Left forelimb (tissue), 1 donor: ENCODE data around the gene NFAT5.
"Not testable (repeated sequence)": the region's sequence is repeated elsewhere in the genome, so short reads cannot be mapped to it uniquely, and the experiment has no call there.

ENCODE experiments used
- DNase-seq: peaks from one replicate; pipeline ENCODE4 v3.0.0-alpha.2; 2018; ENCODE audit warnings: low spot score

NFAT5 gene

GRCh38 chr16:69595127-69596036 is 29.6 kb downstream of the NFAT5 start:
- no peak for DNase-seq

GRCh38 chr16:69596801-69597200 is 31.0 kb downstream of the NFAT5 start:
- DNase-seq, result no peak

GRCh38 chr16:69598045-69598444 is 32.3 kb downstream of the NFAT5 start:
- DNase-seq, result no peak

- DNase-seq, result no peak
Observed at GRCh38 chr16:69599731-69600130, 34.0 kb downstream of the NFAT5 start.

- DNase-seq, result no peak
Observed at GRCh38 chr16:69600202-69600601, 34.4 kb downstream of the NFAT5 start.

- DNase-seq, result no peak
Observed at GRCh38 chr16:69601250-69601649, 35.5 kb downstream of the NFAT5 start.

- no peak for DNase-seq
Observed at GRCh38 chr16:69606985-69607384, 41.2 kb downstream of the NFAT5 start.

- DNase-seq, result no peak
Observed at GRCh38 chr16:69607674-69608073, 41.9 kb downstream of the NFAT5 start.

GRCh38 chr16:69610356-69610755 is 44.6 kb downstream of the NFAT5 start:
- DNase-seq, result no peak

GRCh38 chr16:69611103-69611640 is 45.4 kb downstream of the NFAT5 start:
- no peak for DNase-seq

GRCh38 chr16:69613378-69614154 is 47.8 kb downstream of the NFAT5 start:
- DNase-seq, result no peak

- no peak for DNase-seq
Observed at GRCh38 chr16:69615528-69615927, 49.8 kb downstream of the NFAT5 start.

- DNase-seq, result no peak
Observed at GRCh38 chr16:69616082-69616481, 50.3 kb downstream of the NFAT5 start.

GRCh38 chr16:69618307-69618706 is 52.5 kb downstream of the NFAT5 start:
- no peak for DNase-seq

GRCh38 chr16:69618721-69619120 is 53.0 kb downstream of the NFAT5 start:
- DNase-seq, result no peak

GRCh38 chr16:69619514-69619913 is 53.7 kb downstream of the NFAT5 start:
- no peak for DNase-seq

GRCh38 chr16:69620573-69620972 is 54.8 kb downstream of the NFAT5 start:
- no peak for DNase-seq

GRCh38 chr16:69621225-69621624 is 55.5 kb downstream of the NFAT5 start:
- DNase-seq, result no peak

- DNase-seq, result no peak
Observed at GRCh38 chr16:69626256-69626655, 60.5 kb downstream of the NFAT5 start.

GRCh38 chr16:69632828-69633227 is 67.1 kb downstream of the NFAT5 start:
- DNase-seq, result no peak

GRCh38 chr16:69633375-69633774 is 67.6 kb downstream of the NFAT5 start:
- DNase-seq, result no peak

GRCh38 chr16:69636563-69637146 is 70.9 kb downstream of the NFAT5 start:
- not testable (repeated sequence) for DNase-seq
